ENCODE measurements around the gene NRSN2. TPM values are rescaled to one million over a fixed set of nuclear protein-coding genes. Genes with fewer than 3 reads are reported as not detected.

NRSN2 gene
- total RNA-seq, 1 experiment from 2014 or later, result 8.4 TPM

DNA sequence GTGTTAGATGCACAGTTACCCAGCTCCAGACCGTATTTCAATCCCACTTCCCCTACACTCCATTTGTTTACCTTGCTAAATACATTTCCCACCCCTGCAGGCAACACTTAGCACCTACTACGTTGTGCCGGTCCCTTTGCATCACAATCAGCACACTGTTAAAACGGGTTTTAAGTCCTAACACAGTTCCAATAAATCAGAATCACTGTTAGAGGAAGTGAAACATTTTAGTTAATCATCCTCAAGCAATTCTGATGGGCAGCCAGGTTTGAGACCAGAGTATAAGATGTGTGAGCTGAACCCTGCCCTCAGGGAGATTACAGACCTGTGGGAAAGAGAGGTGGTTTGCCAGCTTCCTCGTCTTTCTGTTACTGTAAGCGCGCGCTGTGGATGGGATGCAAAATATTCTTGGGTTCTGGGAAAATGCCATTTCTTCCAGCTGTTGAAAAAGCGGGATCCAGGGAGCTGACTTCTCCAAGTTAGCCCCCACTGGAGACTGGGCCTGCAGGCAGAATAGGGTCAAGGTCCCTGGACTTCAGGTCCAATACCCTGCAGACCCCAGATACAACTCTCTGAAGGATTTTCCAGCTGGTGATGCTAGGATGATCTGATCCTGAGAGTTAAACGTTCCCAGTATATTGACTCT is 46.4 kb upstream of the NRSN2 start:
- POLR2A ChIA-PET, result interaction anchor here (0.5 to 4.8 kb wide), 4 partner anchors 10 to 64 kb away, joined by 3 to 60 read pairs (median 12); no protein-coding TSS in a partner anchor
- Mint-ChIP-seq H3K4me1 (ENCODE audit: insufficient read depth, unreplicated experiment) (peaks cover 33% of the 10 kb centered on the region), H3K36me3 (ENCODE audit: insufficient read depth, unreplicated experiment) (peaks cover 12% of the 10 kb centered on the region), H3K9me3 (ENCODE audit: unreplicated experiment) (no peaks in the 10 kb centered on the region), H3K27me3 (ENCODE audit: insufficient read depth, unreplicated experiment) (no peaks in the 10 kb centered on the region), H3K27ac (ENCODE audit: low read depth, unreplicated experiment) (no peak overlapping the region), H3K4me3 (ENCODE audit: unreplicated experiment) (peak overlapping the region; percentile 93)
- CTCF ChIA-PET, result interaction anchor here (0.6 to 4.2 kb wide), 4 partner anchors 8 to 55 kb away, joined by 3 to 18 read pairs (median 4); partner anchors contain the start of gene SOX12
- intact Hi-C loops (cut with micrococcal nuclease), result no loop called here
- TF ChIP-seq, protein P1, sequence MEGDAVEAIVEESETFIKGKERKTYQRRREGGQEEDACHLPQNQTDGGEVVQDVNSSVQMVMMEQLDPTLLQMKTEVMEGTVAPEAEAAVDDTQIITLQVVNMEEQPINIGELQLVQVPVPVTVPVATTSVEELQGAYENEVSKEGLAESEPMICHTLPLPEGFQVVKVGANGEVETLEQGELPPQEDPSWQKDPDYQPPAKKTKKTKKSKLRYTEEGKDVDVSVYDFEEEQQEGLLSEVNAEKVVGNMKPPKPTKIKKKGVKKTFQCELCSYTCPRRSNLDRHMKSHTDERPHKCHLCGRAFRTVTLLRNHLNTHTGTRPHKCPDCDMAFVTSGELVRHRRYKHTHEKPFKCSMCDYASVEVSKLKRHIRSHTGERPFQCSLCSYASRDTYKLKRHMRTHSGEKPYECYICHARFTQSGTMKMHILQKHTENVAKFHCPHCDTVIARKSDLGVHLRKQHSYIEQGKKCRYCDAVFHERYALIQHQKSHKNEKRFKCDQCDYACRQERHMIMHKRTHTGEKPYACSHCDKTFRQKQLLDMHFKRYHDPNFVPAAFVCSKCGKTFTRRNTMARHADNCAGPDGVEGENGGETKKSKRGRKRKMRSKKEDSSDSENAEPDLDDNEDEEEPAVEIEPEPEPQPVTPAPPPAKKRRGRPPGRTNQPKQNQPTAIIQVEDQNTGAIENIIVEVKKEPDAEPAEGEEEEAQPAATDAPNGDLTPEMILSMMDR (IDR thresholded peaks at IDR 0.05; ENCODE audit: unreplicated experiment), result no peak
- no TSS peak for BruUV-seq (replicated peaks)
- DNase-seq (ENCODE audit: unreplicated experiment), result no peak

DNA sequence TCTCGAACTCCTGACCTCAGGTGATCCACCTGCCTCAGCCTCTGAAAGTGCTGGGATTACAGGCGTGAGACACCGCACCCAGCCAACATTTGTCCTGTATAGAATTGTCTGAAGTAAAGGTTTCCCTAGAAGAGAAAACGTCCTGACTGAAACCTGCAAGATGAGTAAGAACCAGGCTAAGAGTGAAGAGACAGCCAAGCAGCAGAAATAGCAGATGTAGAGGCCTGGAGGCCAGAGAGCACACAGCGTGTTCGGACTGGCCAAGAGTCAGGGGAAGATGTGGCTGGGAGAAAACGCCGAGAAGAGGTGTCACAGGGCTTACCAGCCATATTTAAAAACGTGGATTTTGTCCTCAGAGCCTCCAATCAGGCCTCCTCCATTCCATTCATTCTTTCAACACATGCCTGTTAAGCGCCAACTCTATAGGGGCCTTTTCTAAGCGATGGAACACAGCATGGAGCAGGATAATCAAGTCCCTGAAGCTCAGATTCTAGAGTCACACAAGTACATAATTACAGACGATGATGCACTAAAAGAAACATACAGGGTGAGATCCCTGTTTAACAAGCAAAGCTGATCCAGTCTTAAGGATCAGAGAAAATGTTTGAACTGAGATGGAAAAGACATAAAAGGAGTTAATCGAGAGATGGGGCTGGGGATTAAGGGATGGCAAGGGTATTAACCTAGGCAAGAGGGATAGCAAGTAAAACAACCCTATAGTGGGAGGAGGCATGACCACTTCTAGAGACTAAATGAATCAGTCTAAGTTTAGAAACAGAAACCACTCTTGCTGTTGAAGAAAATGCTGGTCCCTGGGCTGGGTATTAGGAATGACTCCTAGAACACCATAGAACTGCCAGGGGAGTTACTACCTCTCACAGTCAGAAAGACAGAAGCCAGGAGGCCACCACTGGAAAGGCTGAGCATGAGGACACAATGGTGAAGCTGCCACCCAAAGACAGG is 44.7 kb upstream of the NRSN2 start:
- TF ChIP-seq, protein P1 (IDR thresholded peaks at IDR 0.05; ENCODE audit: unreplicated experiment), result no peak
- ChIA-PET POLR2A (interaction anchor here (0.6 to 1.3 kb wide), 2 partner anchors 10 to 11 kb away, joined by 3 to 8 read pairs; no protein-coding TSS in a partner anchor), CTCF (interaction anchor here (0.6 to 4.2 kb wide), 5 partner anchors 7 to 53 kb away, joined by 3 to 18 read pairs (median 4); partner anchors contain the start of gene SOX12)
- Mint-ChIP-seq H3K9me3 (ENCODE audit: unreplicated experiment) (no peaks in the 10 kb centered on the region), H3K4me1 (ENCODE audit: insufficient read depth, unreplicated experiment) (peaks cover 27% of the 10 kb centered on the region), H3K27me3 (ENCODE audit: insufficient read depth, unreplicated experiment) (no peaks in the 10 kb centered on the region), H3K4me3 (ENCODE audit: unreplicated experiment) (no peak overlapping the region), H3K36me3 (ENCODE audit: insufficient read depth, unreplicated experiment) (peaks cover 11% of the 10 kb centered on the region), H3K27ac (ENCODE audit: low read depth, unreplicated experiment) (no peak overlapping the region)
- intact Hi-C loops (cut with micrococcal nuclease), result no loop called here
- BruUV-seq (replicated peaks), result no TSS peak
- no peak for DNase-seq (ENCODE audit: unreplicated experiment)

DNA sequence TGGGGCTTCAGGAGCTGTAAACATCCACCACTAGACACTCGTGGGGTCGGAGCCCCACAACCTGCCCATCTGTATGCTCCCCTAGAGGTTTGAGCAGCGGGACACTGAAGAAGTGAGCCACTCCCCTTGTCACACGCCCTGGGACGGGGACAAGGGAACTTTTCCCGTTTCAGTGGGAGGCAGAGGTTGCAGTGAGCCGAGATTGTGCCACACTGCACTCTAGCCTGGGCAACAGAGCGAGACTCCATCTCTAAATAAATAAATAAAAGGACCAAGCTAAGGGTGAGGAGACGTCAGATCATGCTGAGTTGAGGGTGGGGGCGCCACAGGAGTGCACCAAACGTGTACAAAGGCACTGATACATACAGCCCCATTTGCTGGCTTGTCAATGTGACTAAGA is 41.2 kb upstream of the NRSN2 start:
- Mint-ChIP-seq H3K4me3 (ENCODE audit: unreplicated experiment) (no peak overlapping the region), H3K36me3 (ENCODE audit: insufficient read depth, unreplicated experiment) (no peaks in the 10 kb centered on the region), H3K27ac (ENCODE audit: low read depth, unreplicated experiment) (no peak overlapping the region), H3K4me1 (ENCODE audit: insufficient read depth, unreplicated experiment) (peaks cover 31% of the 10 kb centered on the region), H3K9me3 (ENCODE audit: unreplicated experiment) (no peaks in the 10 kb centered on the region), H3K27me3 (ENCODE audit: insufficient read depth, unreplicated experiment) (no peaks in the 10 kb centered on the region)
- TF ChIP-seq, protein P1 (IDR thresholded peaks at IDR 0.05; ENCODE audit: unreplicated experiment), result no peak
- no TSS peak for BruUV-seq (replicated peaks)
- POLR2A ChIA-PET, result no interaction called here
- CTCF ChIA-PET, result interaction anchor here (0.5 to 0.7 kb wide), 3 partner anchors 25 to 1600 kb away, joined by 3 read pairs; no protein-coding TSS in a partner anchor
- DNase-seq (ENCODE audit: unreplicated experiment), result no peak
- intact Hi-C loops (cut with micrococcal nuclease), result no loop called here

Measured in MCF 10A (cell line).